Skeletal muscle satellite cell (primary cell): ENCODE measurements around the gene FIZ1.

Experiments
- H3K27me3 ChIP-seq: 2 replicates; pipeline ENCODE4 v1.7.0; 2013; ENCODE audit warnings: low read length; ENCODE audit not compliant: control insufficient read depth, insufficient read depth
- H3K36me3 ChIP-seq: 2 replicates; pipeline ENCODE4 v1.7.0; 2013; ENCODE audit warnings: mild to moderate bottlenecking, control low read depth, low read length; ENCODE audit not compliant: insufficient read depth
- H3K4me1 ChIP-seq: 2 replicates; pipeline ENCODE4 v1.7.0; 2013; ENCODE audit warnings: low read length; ENCODE audit not compliant: control insufficient read depth, insufficient read depth
- H3K4me2 ChIP-seq: 2 replicates; pipeline ENCODE4 v1.7.0; 2013; ENCODE audit warnings: mild to moderate bottlenecking, low read length
- H3K4me3 ChIP-seq: 2 replicates; pipeline ENCODE4 v1.7.0; 2013; ENCODE audit warnings: low read length
- H3K9ac ChIP-seq: 2 replicates; pipeline ENCODE4 v1.7.0; 2013; ENCODE audit warnings: mild to moderate bottlenecking, low read depth, low read length, moderate library complexity
- H3K9me3 ChIP-seq: replicated peaks from 2 replicates; pipeline ENCODE4 v1.7.0; 2013; ENCODE audit warnings: mild to moderate bottlenecking, control low read depth, low read length

The FIZ1 gene

GRCh38 chr19:55606817-55607216, 7.5 kb upstream of the FIZ1 start:
- peak overlapping the region; percentile 98 for H3K9ac ChIP-seq
- H3K4me2 ChIP-seq: peak overlapping the region; percentile 97
- H3K4me3 ChIP-seq: peak overlapping the region; percentile 90
- peaks cover 19% of the 10 kb centered on the region for H3K36me3 ChIP-seq
- peaks cover 22% of the 10 kb centered on the region for H3K4me1 ChIP-seq
- no peaks in the 10 kb centered on the region for H3K9me3 ChIP-seq
- no peaks in the 10 kb centered on the region for H3K27me3 ChIP-seq

DNA sequence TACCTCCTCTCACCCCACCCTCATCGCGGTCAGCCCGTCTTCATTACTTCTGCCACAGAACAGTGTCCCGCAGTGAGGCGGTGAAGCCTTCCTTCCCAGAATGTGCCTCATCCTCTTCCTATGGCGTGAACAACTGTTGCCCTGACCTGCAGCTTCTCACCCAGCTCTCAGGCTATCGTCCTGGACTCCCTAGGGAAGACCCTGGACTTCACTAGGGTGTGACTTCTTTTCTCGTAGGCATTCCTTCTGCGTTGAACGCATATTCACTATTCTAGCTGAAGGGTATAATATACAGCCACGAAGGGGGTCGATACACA, 7.1 kb upstream of the FIZ1 start:
- H3K9ac ChIP-seq: peak overlapping the region; percentile 98
- H3K4me3 ChIP-seq: peak overlapping the region; percentile 90
- peak overlapping the region; percentile 97 for H3K4me2 ChIP-seq
- peaks cover 20% of the 10 kb centered on the region for H3K4me1 ChIP-seq
- H3K9me3 ChIP-seq: no peaks in the 10 kb centered on the region
- no peaks in the 10 kb centered on the region for H3K27me3 ChIP-seq
- peaks cover 16% of the 10 kb centered on the region for H3K36me3 ChIP-seq

- Histone ChIP-seq H3K9ac (peak within 1 kb of the TSS; percentile 98), H3K4me1 (peaks cover 22% of the 10 kb centered on the region), H3K36me3 (peaks cover 16% of the 10 kb centered on the region), H3K4me3 (peak within 1 kb of the TSS; percentile 90), H3K9me3 (no peaks in the 10 kb centered on the region), H3K4me2 (peak within 1 kb of the TSS; percentile 97), H3K27me3 (no peaks in the 10 kb centered on the region)
These were observed 6.5 kb upstream of the FIZ1 start, which contains the start of gene ZNF865 for GRCh38 chr19:55605637-55606470. ZNF865 (plus strand) TSS chr19:55605647; CDS start chr19:55613619, 7,972 bp downstream.

GRCh38 chr19:55605207-55605636, 5.9 kb upstream of the FIZ1 start:
- Histone ChIP-seq H3K36me3 (peaks cover 12% of the 10 kb centered on the region), H3K27me3 (no peaks in the 10 kb centered on the region), H3K4me2 (peak overlapping the region; percentile 97), H3K9me3 (no peaks in the 10 kb centered on the region), H3K4me1 (peaks cover 24% of the 10 kb centered on the region), H3K9ac (peak overlapping the region; percentile 98), H3K4me3 (peak overlapping the region; percentile 90)

DNA sequence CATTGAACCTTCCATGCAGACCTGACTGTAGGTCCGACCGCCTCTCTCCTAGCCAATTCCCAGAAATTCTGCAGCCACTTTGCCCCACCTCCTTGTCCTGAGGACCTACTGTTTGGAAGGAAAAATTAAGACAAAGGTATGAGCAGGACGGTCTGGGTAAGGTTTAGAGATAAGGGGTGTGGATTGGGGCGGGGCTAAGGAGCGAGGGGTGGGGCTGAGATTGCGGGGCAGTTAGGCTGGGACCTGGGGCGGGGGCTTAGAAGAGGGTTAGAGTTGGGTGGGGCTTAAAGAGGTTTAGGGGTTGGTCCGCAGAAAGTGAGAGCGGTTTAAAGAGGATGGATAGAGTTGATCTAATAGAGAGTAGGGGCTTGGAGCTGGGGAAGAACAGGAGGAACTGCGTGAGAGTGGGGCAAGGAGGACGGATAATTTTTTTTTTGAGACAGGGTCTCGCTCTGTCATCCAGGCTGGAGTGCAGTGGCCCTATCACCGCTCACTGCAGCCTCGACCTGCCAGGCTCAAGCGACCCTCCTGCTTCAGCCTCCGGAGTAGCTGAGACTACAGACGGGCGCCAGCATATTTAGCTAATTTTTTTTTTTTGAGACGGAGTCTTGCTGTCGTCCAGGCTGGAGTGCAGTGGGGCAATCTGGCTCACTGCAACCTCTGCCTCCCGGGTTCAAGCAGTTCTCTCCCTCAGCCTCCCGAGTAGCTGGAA, 4.4 kb upstream of the FIZ1 start:
- no peaks in the 10 kb centered on the region for H3K27me3 ChIP-seq
- no peaks in the 10 kb centered on the region for H3K9me3 ChIP-seq
- H3K4me1 ChIP-seq: peaks cover 25% of the 10 kb centered on the region
- no peak overlapping the region for H3K9ac ChIP-seq
- H3K4me3 ChIP-seq: no peak overlapping the region
- no peaks in the 10 kb centered on the region for H3K36me3 ChIP-seq
- H3K4me2 ChIP-seq: no peak overlapping the region

GRCh38 chr19:55603115-55603514, 3.8 kb upstream of the FIZ1 start:
- Histone ChIP-seq H3K4me1 (peaks cover 29% of the 10 kb centered on the region), H3K4me2 (no peak overlapping the region), H3K36me3 (peaks cover under 1% of the 10 kb centered on the region), H3K9me3 (no peaks in the 10 kb centered on the region), H3K9ac (no peak overlapping the region), H3K4me3 (no peak overlapping the region), H3K27me3 (no peaks in the 10 kb centered on the region)

- no peaks in the 10 kb centered on the region for H3K9me3 ChIP-seq
- H3K36me3 ChIP-seq: peaks cover 6% of the 10 kb centered on the region
- no peak overlapping the region for H3K4me2 ChIP-seq
- H3K9ac ChIP-seq: no peak overlapping the region
- no peak overlapping the region for H3K4me3 ChIP-seq
- H3K27me3 ChIP-seq: no peaks in the 10 kb centered on the region
- peaks cover 29% of the 10 kb centered on the region for H3K4me1 ChIP-seq
These were observed 3.0 kb upstream of the FIZ1 start for GRCh38 chr19:55602104-55603001.

DNA sequence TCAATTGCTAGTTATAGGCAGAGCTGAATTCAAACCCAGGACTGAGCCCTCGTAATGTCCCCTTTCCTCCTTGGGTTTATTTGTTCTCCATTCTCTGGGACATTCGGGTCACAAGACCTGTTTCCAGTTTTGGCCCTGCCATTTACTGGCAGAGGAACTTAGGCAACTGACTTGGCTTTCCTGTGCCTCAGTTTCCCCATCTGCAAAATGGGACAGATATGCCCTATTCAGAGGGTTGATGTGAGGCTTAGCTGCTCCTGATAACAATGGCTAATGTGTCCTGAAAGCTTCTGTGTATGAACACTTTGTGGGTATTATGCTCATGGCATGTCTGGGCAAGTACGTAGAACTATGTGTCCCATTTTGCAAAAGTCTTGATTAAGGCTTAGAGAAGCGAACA, 1.8 kb upstream of the FIZ1 start:
- peaks cover 15% of the 10 kb centered on the region for H3K36me3 ChIP-seq
- H3K9me3 ChIP-seq: no peaks in the 10 kb centered on the region
- H3K4me2 ChIP-seq: peak overlapping the region; percentile 95
- H3K4me3 ChIP-seq: peak overlapping the region; percentile 100
- no peaks in the 10 kb centered on the region for H3K27me3 ChIP-seq
- H3K9ac ChIP-seq: peak overlapping the region; percentile 95
- H3K4me1 ChIP-seq: peaks cover 20% of the 10 kb centered on the region

DNA sequence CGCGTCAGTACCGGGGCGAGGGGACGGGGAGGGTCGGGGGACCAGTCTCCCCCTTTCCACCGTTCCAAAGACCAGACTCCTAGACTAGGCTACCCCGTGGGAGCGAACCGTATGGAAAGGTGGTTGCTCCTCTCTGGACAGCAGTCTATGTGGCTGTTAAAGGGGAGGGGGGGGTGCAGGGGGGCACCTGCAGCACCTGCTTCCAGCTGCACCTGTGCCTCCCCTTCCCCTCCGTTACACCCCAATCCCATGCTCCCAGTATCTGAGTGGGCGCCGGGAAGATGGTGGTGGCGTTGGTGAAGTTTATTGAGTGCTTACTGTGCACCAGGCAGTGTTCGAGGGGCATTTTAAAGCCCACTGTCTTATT, 1.3 kb upstream of the FIZ1 start:
- peak overlapping the region; percentile 95 for H3K4me2 ChIP-seq
- no peaks in the 10 kb centered on the region for H3K9me3 ChIP-seq
- peaks cover 19% of the 10 kb centered on the region for H3K36me3 ChIP-seq
- H3K4me3 ChIP-seq: peak overlapping the region; percentile 100
- H3K9ac ChIP-seq: peak overlapping the region; percentile 95
- H3K4me1 ChIP-seq: peaks cover 20% of the 10 kb centered on the region
- no peaks in the 10 kb centered on the region for H3K27me3 ChIP-seq

DNA sequence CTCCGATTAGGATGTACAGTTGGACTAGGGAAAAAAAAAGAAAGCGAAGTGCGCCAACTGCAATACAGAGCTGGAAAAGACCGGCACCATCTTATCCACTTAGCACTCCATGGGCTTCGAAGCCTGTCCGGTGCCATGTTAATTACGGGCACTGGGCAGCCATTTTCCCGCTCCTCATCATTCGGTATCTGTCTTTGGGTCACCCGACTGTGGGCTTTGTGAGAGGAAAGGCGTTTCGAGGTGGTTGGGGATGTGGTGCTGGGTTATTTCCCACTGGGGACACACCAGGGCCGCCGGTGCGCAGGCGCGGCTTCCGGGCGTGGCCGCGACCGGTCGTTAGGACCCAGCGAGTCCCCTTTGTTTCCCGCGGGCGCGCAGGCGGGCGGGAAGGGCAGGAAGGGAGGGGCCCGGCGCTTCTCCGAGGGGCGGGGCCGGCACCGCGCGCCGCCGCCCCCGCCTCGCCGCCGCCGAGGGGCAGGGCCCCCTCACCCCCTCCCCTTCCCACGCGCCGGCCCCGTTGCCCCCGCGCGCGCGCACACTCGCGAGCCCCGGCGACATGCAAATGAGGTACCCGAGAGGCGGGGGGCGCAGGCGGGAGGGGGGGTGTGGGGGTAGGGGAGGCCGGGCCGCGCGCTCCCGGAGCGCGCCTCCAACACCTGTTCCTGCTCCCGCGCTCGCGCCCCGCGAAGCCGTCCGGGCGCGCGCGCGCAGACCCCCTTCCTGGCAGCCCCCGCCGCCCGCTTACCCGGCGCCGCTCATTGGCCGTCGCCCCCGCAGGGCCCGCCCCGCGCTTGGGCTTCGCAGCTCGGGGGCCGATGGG, 735 bp upstream of the FIZ1 start, which contains the start of gene ZNF524:
Gene ZNF524 (plus strand): TSS at position 447 of the 820 bp plus-strand sequence. CDS start 1,825 bp downstream, outside the sequence.
- Histone ChIP-seq H3K4me3 (peak within 1 kb of the TSS; percentile 100), H3K4me2 (peak within 1 kb of the TSS; percentile 95), H3K27me3 (no peaks in the 10 kb centered on the region), H3K9ac (peak within 1 kb of the TSS; percentile 95), H3K4me1 (peaks cover 20% of the 10 kb centered on the region), H3K9me3 (no peaks in the 10 kb centered on the region), H3K36me3 (peaks cover 25% of the 10 kb centered on the region)
